H9 (cell line): ENCODE data around the gene IQGAP3. TPM values are rescaled to one million over a fixed set of nuclear protein-coding genes. Genes with fewer than 3 reads are reported as not detected.

Source experiments
- DNase-seq: peaks from one replicate; pipeline ENCODE4 v3.0.0-alpha.2; 2017
- H2AFZ ChIP-seq: one replicate; pipeline ENCODE4 v1.6.1; 2013; ENCODE audit warnings: mild to moderate bottlenecking, low read length, control low read depth, moderate library complexity
- H2AK5ac ChIP-seq: 2 replicates; pipeline ENCODE4 v1.6.1; 2013; ENCODE audit warnings: low read length, control low read depth, mixed read lengths; ENCODE audit not compliant: insufficient read length
- H2BK120ac ChIP-seq: one replicate; pipeline ENCODE4 v1.6.1; 2013; ENCODE audit warnings: low read depth, mild to moderate bottlenecking, low read length, control low read depth, inconsistent platforms; ENCODE audit not compliant: poor library complexity, severe bottlenecking
- H2BK12ac ChIP-seq: 2 replicates; pipeline ENCODE4 v1.6.1; 2013; ENCODE audit warnings: low read length, control low read depth, mixed read lengths, low read depth; ENCODE audit not compliant: insufficient read length
- H2BK15ac ChIP-seq: 2 replicates; pipeline ENCODE4 v1.6.1; 2013; ENCODE audit warnings: low read depth, low read length, control low read depth
- H2BK20ac ChIP-seq: one replicate; pipeline ENCODE4 v1.6.1; 2013; ENCODE audit warnings: low read depth, mild to moderate bottlenecking, low read length, control low read depth, inconsistent platforms; ENCODE audit not compliant: poor library complexity, severe bottlenecking
- H2BK5ac ChIP-seq: 2 replicates; pipeline ENCODE4 v1.6.1; 2013; ENCODE audit warnings: low read length, control low read depth, mixed read lengths; ENCODE audit not compliant: insufficient read length
- H3K14ac ChIP-seq: 2 replicates; pipeline ENCODE4 v1.6.1; 2013; ENCODE audit warnings: low read length, control low read depth; ENCODE audit not compliant: insufficient read depth
- H3K18ac ChIP-seq: 2 replicates; pipeline ENCODE4 v1.6.1; 2013; ENCODE audit warnings: low read depth, mild to moderate bottlenecking, mixed read lengths, low read length, control low read depth; ENCODE audit not compliant: insufficient read length
- H3K23ac ChIP-seq: 2 replicates; pipeline ENCODE4 v1.6.1; 2013; ENCODE audit warnings: low read length, control low read depth, mixed read lengths, low read depth; ENCODE audit not compliant: insufficient read length
- H3K23me2 ChIP-seq: 2 replicates; pipeline ENCODE4 v1.6.1; 2013; ENCODE audit warnings: low read depth, mild to moderate bottlenecking, mixed read lengths, low read length, control low read depth; ENCODE audit not compliant: insufficient read length, poor library complexity, severe bottlenecking
- H3K27ac ChIP-seq: 2 replicates; pipeline ENCODE4 v1.5.1; 2013; ENCODE audit warnings: low read length, control low read depth, mixed read lengths, low read depth; ENCODE audit not compliant: insufficient read length
- H3K27me3 ChIP-seq: 2 replicates; pipeline ENCODE4 v1.6.1; 2013; ENCODE audit warnings: low read length, control low read depth, inconsistent platforms; ENCODE audit not compliant: insufficient read depth
- H3K4ac ChIP-seq: 2 replicates; pipeline ENCODE4 v1.6.1; 2013; ENCODE audit warnings: low read depth, mild to moderate bottlenecking, control low read depth, inconsistent platforms, low read length, moderate library complexity
- H3K4me1 ChIP-seq: 2 replicates; pipeline ENCODE4 v1.6.1; 2013; ENCODE audit warnings: low read length, control low read depth, inconsistent platforms; ENCODE audit not compliant: insufficient read depth
- H3K4me2 ChIP-seq: 2 replicates; pipeline ENCODE4 v1.6.1; 2013; ENCODE audit warnings: low read length, control low read depth, mixed read lengths; ENCODE audit not compliant: insufficient read length, insufficient read depth
- H3K56ac ChIP-seq: 2 replicates; pipeline ENCODE4 v1.6.1; 2013; ENCODE audit warnings: low read depth, mild to moderate bottlenecking, mixed read lengths, low read length, control low read depth; ENCODE audit not compliant: insufficient read length
- H3K79me1 ChIP-seq: 2 replicates; pipeline ENCODE4 v1.6.1; 2013; ENCODE audit warnings: low read depth, mild to moderate bottlenecking, moderate library complexity, low read length, control low read depth, inconsistent platforms; ENCODE audit not compliant: insufficient read depth, poor library complexity, severe bottlenecking
- H3K79me2 ChIP-seq: 2 replicates; pipeline ENCODE4 v1.6.1; 2013; ENCODE audit warnings: low read length, control low read depth, inconsistent platforms; ENCODE audit not compliant: insufficient read depth
- H3K9ac ChIP-seq: 2 replicates; pipeline ENCODE4 v1.6.1; 2013; ENCODE audit warnings: low read length, control low read depth, mixed read lengths; ENCODE audit not compliant: insufficient read length; ENCODE audit errors: extremely low read depth
- H3K9me3 ChIP-seq: one replicate; pipeline ENCODE4 v1.6.1; 2013; ENCODE audit warnings: low read depth, low read length, inconsistent platforms; ENCODE audit not compliant: control insufficient read depth
- H3T11ph ChIP-seq: one replicate; pipeline ENCODE4 v1.6.1; 2013; ENCODE audit warnings: mild to moderate bottlenecking, low read length, control low read depth, inconsistent platforms
- H4K20me1 ChIP-seq: one replicate; pipeline ENCODE4 v1.6.1; 2013; ENCODE audit not compliant: control insufficient read depth, insufficient read length, insufficient read depth
- H4K5ac ChIP-seq: 2 replicates; pipeline ENCODE4 v1.6.1; 2013; ENCODE audit warnings: low read depth, mild to moderate bottlenecking, mixed read lengths, low read length, control low read depth; ENCODE audit not compliant: insufficient read length
- H4K8ac ChIP-seq: replicated peaks from 2 replicates; pipeline ENCODE4 v1.6.1; 2013; ENCODE audit warnings: low read length, control low read depth, mixed read lengths, low read depth; ENCODE audit not compliant: insufficient read length
- H4K91ac ChIP-seq: 2 replicates; pipeline ENCODE4 v1.6.1; 2013; ENCODE audit warnings: low read depth, mild to moderate bottlenecking, moderate library complexity, mixed read lengths, low read length, control low read depth; ENCODE audit not compliant: insufficient read length
- H3K27ac Mint-ChIP-seq, 3 experiments: 2 replicates in 2 of 3; 3 replicates in 1 of 3; pipeline ENCODE4 v1.8.0; 2020 to 2021; ENCODE audit warnings: mixed read lengths in 3 of 3, mild to moderate bottlenecking in 1 of 3, moderate library complexity in 1 of 3
- H3K27me3 Mint-ChIP-seq: 2 replicates; pipeline ENCODE4 v1.8.0; 2021; ENCODE audit warnings: low read depth, mild to moderate bottlenecking, moderate library complexity, mixed read lengths
- H3K36me3 Mint-ChIP-seq, 3 experiments: 2 replicates in 2 of 3; 3 replicates in 1 of 3; pipeline ENCODE4 v1.8.0; 2020 to 2021; ENCODE audit warnings: low read depth in 3 of 3, mixed read lengths in 3 of 3; ENCODE audit not compliant: insufficient read depth in 1 of 3
- H3K4me1 Mint-ChIP-seq, 2 experiments: 2 replicates each; pipeline ENCODE4 v1.8.0; 2020; ENCODE audit warnings: mixed read lengths in 2 of 2
- H3K4me3 Mint-ChIP-seq, 2 experiments: 2 replicates in 1 of 2; 3 replicates in 1 of 2; pipeline ENCODE4 v1.8.0; 2020 to 2021; ENCODE audit warnings: mild to moderate bottlenecking in 2 of 2, mixed read lengths in 2 of 2, moderate library complexity in 1 of 2
- H3K9me3 Mint-ChIP-seq, 2 experiments: 2 replicates in 1 of 2; 3 replicates in 1 of 2; pipeline ENCODE4 v1.8.0; 2020; ENCODE audit warnings: mild to moderate bottlenecking in 2 of 2, mixed read lengths in 2 of 2, moderate library complexity in 1 of 2
- WGBS: extraction: QIAGEN DNeasy Blood & Tissue Kit; methylation state at CpG from one replicate; pipeline ENCODE4 v1.1.7; 2013; ENCODE audit warnings: missing lambda C conversion rate, low lambda C conversion rate, mixed read lengths; ENCODE audit not compliant: insufficient read length; ENCODE audit errors: extremely low coverage; 5-methylcytosine and 5-hydroxymethylcytosine counted together
- total RNA-seq: library from RNA; stranded (reverse); gene quantifications from 2 replicates; pipeline ENCODE4 v1.2.1, GENCODE V29; 2021
- TF ChIP-seq, protein P1 (sequence below): fragments of 200-600 bp; sonication (generic); conservative IDR thresholded peaks from 3 replicates; pipeline ENCODE4 v1.8.0; 2021; ENCODE audit warnings: antibody characterized with exemption, mild to moderate bottlenecking

The IQGAP3 gene
- total RNA-seq, 1 experiment from 2014 or later = 24.5 TPM

DNA sequence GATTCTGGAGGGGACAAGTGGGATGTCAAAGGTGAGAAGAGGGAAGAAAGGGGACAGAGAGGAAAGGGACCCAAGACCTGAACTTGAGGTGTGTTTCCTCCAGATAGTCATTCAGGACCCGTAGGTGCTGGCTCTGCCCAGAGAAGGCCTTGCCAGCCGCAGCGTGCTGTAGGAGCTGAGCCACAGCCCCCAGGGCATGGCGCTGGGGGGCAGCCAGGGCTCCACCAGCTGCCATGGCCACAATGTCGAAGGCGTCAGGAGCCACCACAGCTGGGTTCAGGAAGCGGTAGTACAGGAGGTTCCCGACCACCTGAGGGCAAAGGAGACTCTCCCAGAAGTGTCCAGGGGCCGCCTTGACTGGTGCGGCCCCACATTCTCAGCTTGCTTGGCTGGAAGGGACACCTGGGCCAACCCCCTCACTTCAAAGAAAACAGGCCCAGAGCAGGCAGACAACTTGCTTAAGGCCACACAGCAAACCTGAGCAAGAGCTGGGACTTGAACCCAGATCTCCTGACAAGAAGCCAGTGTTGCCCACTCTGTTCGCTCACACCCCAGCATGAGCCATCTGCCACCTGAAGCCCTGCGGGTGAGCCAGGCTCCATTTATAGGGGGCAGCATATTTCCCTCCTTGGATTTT, 37.8 kb downstream of the IQGAP3 start:
- H4K91ac ChIP-seq = no peak overlapping the region
- H2BK5ac ChIP-seq = no peak overlapping the region
- H3K27me3 Mint-ChIP-seq = no peaks in the 10 kb centered on the region
- no peak overlapping the region for H4K8ac ChIP-seq
- no peak overlapping the region for H3K23ac ChIP-seq
- H3K9me3 ChIP-seq = no peaks in the 10 kb centered on the region
- H3K18ac ChIP-seq = no peak overlapping the region
- no peak overlapping the region for H2BK12ac ChIP-seq
- no peaks in the 10 kb centered on the region for H3K79me1 ChIP-seq
- no peak overlapping the region for H2BK15ac ChIP-seq
- H4K5ac ChIP-seq = no peak overlapping the region
- no peak overlapping the region for H2BK120ac ChIP-seq
- no peak overlapping the region for H3K4ac ChIP-seq
- no peak overlapping the region for H3K56ac ChIP-seq
- H3K4me2 ChIP-seq = no peak overlapping the region
- H3K27me3 ChIP-seq = no peaks in the 10 kb centered on the region
- no peak overlapping the region for H2AFZ ChIP-seq
- H3K36me3 Mint-ChIP-seq = peaks cover 33 to 84% (median 77%) of the 10 kb centered on the region in 3 experiments
- no peak overlapping the region for H3K27ac Mint-ChIP-seq
- no peak overlapping the region for H2AK5ac ChIP-seq
- DNase-seq = no peak
- peaks cover 3 to 9% of the 10 kb centered on the region in 2 experiments; a peak in 2 of 4 replicates for H3K4me1 Mint-ChIP-seq
- H3T11ph ChIP-seq = no peak overlapping the region
- no peak overlapping the region for H3K4me3 Mint-ChIP-seq
- H3K14ac ChIP-seq = no peak overlapping the region
- H4K20me1 ChIP-seq = no peaks in the 10 kb centered on the region
- TF ChIP-seq, protein P1, sequence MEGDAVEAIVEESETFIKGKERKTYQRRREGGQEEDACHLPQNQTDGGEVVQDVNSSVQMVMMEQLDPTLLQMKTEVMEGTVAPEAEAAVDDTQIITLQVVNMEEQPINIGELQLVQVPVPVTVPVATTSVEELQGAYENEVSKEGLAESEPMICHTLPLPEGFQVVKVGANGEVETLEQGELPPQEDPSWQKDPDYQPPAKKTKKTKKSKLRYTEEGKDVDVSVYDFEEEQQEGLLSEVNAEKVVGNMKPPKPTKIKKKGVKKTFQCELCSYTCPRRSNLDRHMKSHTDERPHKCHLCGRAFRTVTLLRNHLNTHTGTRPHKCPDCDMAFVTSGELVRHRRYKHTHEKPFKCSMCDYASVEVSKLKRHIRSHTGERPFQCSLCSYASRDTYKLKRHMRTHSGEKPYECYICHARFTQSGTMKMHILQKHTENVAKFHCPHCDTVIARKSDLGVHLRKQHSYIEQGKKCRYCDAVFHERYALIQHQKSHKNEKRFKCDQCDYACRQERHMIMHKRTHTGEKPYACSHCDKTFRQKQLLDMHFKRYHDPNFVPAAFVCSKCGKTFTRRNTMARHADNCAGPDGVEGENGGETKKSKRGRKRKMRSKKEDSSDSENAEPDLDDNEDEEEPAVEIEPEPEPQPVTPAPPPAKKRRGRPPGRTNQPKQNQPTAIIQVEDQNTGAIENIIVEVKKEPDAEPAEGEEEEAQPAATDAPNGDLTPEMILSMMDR = no peak
- no peak overlapping the region for H3K27ac ChIP-seq
- no peaks in the 10 kb centered on the region for H3K4me1 ChIP-seq
- no peaks in the 10 kb centered on the region for H3K79me2 ChIP-seq
- no peak overlapping the region for H2BK20ac ChIP-seq
- H3K9ac ChIP-seq = no peak overlapping the region
- WGBS = no CpG with 5 or more reads among the region's 12 CpGs
- no peaks in the 10 kb centered on the region for H3K9me3 Mint-ChIP-seq
- H3K23me2 ChIP-seq = no peaks in the 10 kb centered on the region
